A549 (cell line): ENCODE data around the gene GOLGA5. TPM values are rescaled to one million over a fixed set of nuclear protein-coding genes. Genes with fewer than 3 reads are reported as not detected.

Source experiments
- ATAC-seq, 2 experiments: fragments of 200-7000 bp in 1 of 2; fragments of >200 bp in 1 of 2; cut with Nextera tagmentation in 1 of 2; cut with Tn5 transposase in 1 of 2; 3 replicates each; pipeline versions ENCODE4 v1.8.0 to v1.9.1; 2018 to 2020; ENCODE audit warnings: mild to moderate bottlenecking in 1 of 2, moderate library complexity in 1 of 2
- CTCF ChIA-PET: fragments of 300-600 bp; sonication (Branson Sonifier 250); formaldehyde crosslinking; extraction: SDS; loops from one replicate; lab custom pipeline; 2021; ENCODE audit warnings: antibody characterized with exemption, inconsistent platforms; lab: Yijun Ruan, JAX
- POLR2A ChIA-PET: fragments of 350-600 bp; formaldehyde crosslinking; extraction: SDS; loops from one replicate; lab custom pipeline; 2021; ENCODE audit warnings: antibody characterized with exemption, inconsistent platforms; lab: Yijun Ruan, JAX
- DNase-seq, 2 experiments: peaks; one replicate each; pipeline versions ENCODE4 v3.0.0 to v3.0.0-alpha.2; 2011 to 2016; ENCODE audit warnings: low read depth in 1 of 2, low spot score in 1 of 2
- FAIRE-seq: peaks from 2 replicates; lab custom pipeline; 2011; peaks lifted over from hg19 to GRCh38; lab: Jason Lieb, UNC
- H3K27ac ChIP-seq, 2 experiments: fragments of >200 bp; sonication (Bioruptor Twin); formaldehyde crosslinking; 3 replicates each; pipeline ENCODE4 v1.5.1; 2016 to 2017
- H3K4me1 ChIP-seq: fragments of >200 bp; sonication (Bioruptor Twin); formaldehyde crosslinking; 3 replicates; pipeline ENCODE4 v1.6.1; 2016
- H3K4me2 ChIP-seq: fragments of >200 bp; sonication (Bioruptor Twin); formaldehyde crosslinking; 3 replicates; pipeline ENCODE4 v1.6.1; 2016
- H3K4me3 ChIP-seq: fragments of >200 bp; sonication (Bioruptor Twin); formaldehyde crosslinking; 3 replicates; pipeline ENCODE4 v1.5.1; 2016
- H3K9me3 ChIP-seq: fragments of >200 bp; sonication (Bioruptor Twin); formaldehyde crosslinking; 3 replicates; pipeline ENCODE4 v1.6.1; 2016
- CBX8 ChIP-seq: fragments of 200-600 bp; sonication (generic); IDR thresholded peaks from 2 replicates; pipeline ENCODE4 v1.6.1; 2016
- CHD4 ChIP-seq: fragments of 200-600 bp; sonication (generic); IDR thresholded peaks from 2 replicates; pipeline ENCODE4 v1.6.1; 2016; ENCODE audit warnings: antibody characterized with exemption, mild to moderate bottlenecking, borderline replicate concordance
- EHMT2 ChIP-seq: fragments of 200-600 bp; sonication (generic); IDR thresholded peaks from 2 replicates; pipeline ENCODE4 v1.6.1; 2016; ENCODE audit warnings: antibody characterized with exemption, low read depth, mild to moderate bottlenecking, moderate library complexity
- EP300 ChIP-seq, 2 experiments: fragments of >200 bp; sonication (Bioruptor Twin); formaldehyde crosslinking; IDR thresholded peaks; 2 replicates in 1 of 2; 3 replicates in 1 of 2; pipeline ENCODE4 v1.6.1; 2016 to 2017
- FOSB ChIP-seq: fragments of 250-450 bp; sonication (Bioruptor Pico); IDR thresholded peaks from 2 replicates; pipeline ENCODE4 v1.5.0; 2020; ENCODE audit warnings: mild to moderate bottlenecking, moderate library complexity
- FOSL2 ChIP-seq, 2 experiments: fragments of 450-650 bp in 1 of 2; fragments of >200 bp in 1 of 2; sonication (Bioruptor Twin) in 1 of 2; formaldehyde crosslinking; IDR thresholded peaks; 2 replicates each; pipeline versions ENCODE4 v1.5.0 to v1.6.1; 2016 to 2020; ENCODE audit warnings: mild to moderate bottlenecking in 1 of 2, moderate library complexity in 1 of 2
- HOXB13 ChIP-seq: fragments of 250-450 bp; sonication (Bioruptor Pico); IDR thresholded peaks from 2 replicates; pipeline ENCODE4 v1.5.0; 2020; ENCODE audit warnings: low read depth, mild to moderate bottlenecking, moderate library complexity
- JUN ChIP-seq, 2 experiments: fragments of >200 bp; sonication (Bioruptor Twin); formaldehyde crosslinking; IDR thresholded peaks; 2 replicates in 1 of 2; 3 replicates in 1 of 2; pipeline ENCODE4 v1.6.1; 2016 to 2017
- KDM1A ChIP-seq: fragments of 200-600 bp; sonication (generic); IDR thresholded peaks from 2 replicates; pipeline ENCODE4 v1.6.1; 2016; ENCODE audit warnings: low read depth, mild to moderate bottlenecking
- KDM5A ChIP-seq: fragments of 200-600 bp; sonication (generic); IDR thresholded peaks from 2 replicates; pipeline ENCODE4 v1.6.1; 2016; ENCODE audit warnings: antibody characterized with exemption, mild to moderate bottlenecking
- MAFK ChIP-seq: fragments of 450-650 bp; IDR thresholded peaks from 2 replicates; pipeline ENCODE4 v1.6.1; 2014; ENCODE audit not compliant: partially characterized antibody
- MAX ChIP-seq: IDR thresholded peaks from 2 replicates; pipeline ENCODE4 v1.6.1; 2012
- MYC ChIP-seq: IDR thresholded peaks from 2 replicates; pipeline ENCODE4 v1.6.1; 2012; ENCODE audit warnings: mild to moderate bottlenecking, inconsistent platforms, low read length, improper control_type of control experiment, borderline replicate concordance
- NFE2L2 ChIP-seq: fragments of 150-350 bp; conservative IDR thresholded peaks from 2 replicates; pipeline ENCODE4 v1.6.1; 2014; ENCODE audit warnings: low read length
- NPAS2 ChIP-seq: fragments of 250-450 bp; sonication (Bioruptor Pico); IDR thresholded peaks from 2 replicates; pipeline ENCODE4 v1.8.0; 2022; ENCODE audit warnings: mild to moderate bottlenecking, moderate library complexity, borderline replicate concordance
- PHF8 ChIP-seq: fragments of 200-600 bp; sonication (generic); IDR thresholded peaks from 2 replicates; pipeline ENCODE4 v1.6.1; 2016; ENCODE audit warnings: low read depth, mild to moderate bottlenecking, antibody characterized with exemption, moderate library complexity, borderline replicate concordance
- RAD21 ChIP-seq, 2 experiments: fragments of >200 bp in 1 of 2; sonication (Bioruptor Twin) in 1 of 2; formaldehyde crosslinking in 1 of 2; IDR thresholded peaks in 1 of 2; conservative IDR thresholded peaks in 1 of 2; 2 replicates in 1 of 2; 3 replicates in 1 of 2; pipeline ENCODE4 v1.6.1; 2012 to 2018; ENCODE audit warnings: inconsistent platforms in 1 of 2
- RARB ChIP-seq: fragments of 250-450 bp; sonication (Bioruptor Pico); IDR thresholded peaks from 2 replicates; pipeline ENCODE4 v1.8.0; 2021; ENCODE audit warnings: mild to moderate bottlenecking, moderate library complexity
- RNF2 ChIP-seq: fragments of 200-600 bp; sonication (generic); IDR thresholded peaks from 2 replicates; pipeline ENCODE4 v1.6.1; 2016; ENCODE audit warnings: low read depth, mild to moderate bottlenecking, antibody characterized with exemption, moderate library complexity, borderline replicate concordance
- USF2 ChIP-seq: fragments of 450-650 bp; IDR thresholded peaks from 2 replicates; pipeline ENCODE4 v1.6.1; 2014; ENCODE audit warnings: antibody characterized with exemption
- WGBS: methylation state at CpG from one replicate; pipeline ENCODE4 v1.1.6; 2017; ENCODE audit errors: missing lambda C conversion rate; 5-methylcytosine and 5-hydroxymethylcytosine counted together
- polyA plus RNA-seq, 4 experiments: library from polyadenylated mRNA; depleted of rRNA in 3 of 4; stranded (reverse); fragments of >200 nt; fragmentation: RNase III in 1 of 4; extraction: RNeasy Plus Mini Kit Qiagen cat#74134 plus additional on column Dnase treatment in 1 of 4; gene quantifications; 2 replicates in 3 of 4; 3 replicates in 1 of 4; pipeline ENCODE4 v1.2.3, GENCODE V29; 2011 to 2017
- TF ChIP-seq, protein P1 (sequence below): fragments of 250-450 bp; sonication (Bioruptor Pico); IDR thresholded peaks from 2 replicates; pipeline ENCODE4 v1.5.0; 2021; ENCODE audit warnings: mild to moderate bottlenecking, moderate library complexity, borderline replicate concordance
- TF ChIP-seq, protein P2 (sequence below): IDR thresholded peaks from 2 replicates; pipeline ENCODE4 v1.6.1; 2012
- TF ChIP-seq, protein P3 (sequence below): fragments of >200 bp; sonication (Bioruptor Twin); formaldehyde crosslinking; IDR thresholded peaks from 2 replicates; pipeline ENCODE4 v1.6.1; 2016
- TF ChIP-seq, protein P4 (sequence below): IDR thresholded peaks from 2 replicates; pipeline ENCODE4 v1.6.1; 2012; ENCODE audit warnings: low read depth, borderline replicate concordance
- TF ChIP-seq, protein P5 (sequence below): fragments of >200 bp; sonication (Bioruptor Twin); formaldehyde crosslinking; IDR thresholded peaks from 3 replicates; pipeline ENCODE4 v1.5.1; 2016

Gene GOLGA5
- polyA plus RNA-seq, 2 of the 4 experiments (the other 2 are of a cell fraction): 31.9 to 53.8 TPM

DNA sequence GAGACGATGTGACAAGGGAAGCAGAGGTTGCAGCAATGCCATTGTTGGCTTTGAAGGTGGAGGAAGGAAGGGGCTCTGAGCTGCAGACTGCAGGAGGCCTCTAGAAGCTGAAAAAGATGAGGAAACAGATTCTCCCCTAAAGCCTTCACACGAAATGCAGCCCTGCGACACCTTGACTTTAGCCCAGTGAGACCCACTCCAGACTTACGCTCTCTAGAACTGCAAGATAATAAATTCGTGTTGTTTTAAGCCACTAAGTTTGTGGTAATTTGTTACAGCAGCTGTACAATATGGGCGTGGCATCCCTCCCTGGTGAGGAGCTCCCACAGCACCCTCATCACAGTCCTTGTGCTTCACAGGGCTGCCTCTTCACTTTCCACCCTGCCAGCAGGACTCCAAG lies 53.2 kb downstream of the GOLGA5 start:
- ChIA-PET POLR2A (interaction anchor here (0.6 kb wide), 1 partner anchor 61 kb away, joined by 4 read pairs; no protein-coding TSS in a partner anchor), CTCF (interaction anchor here (0.5 to 1.0 kb wide), 3 partner anchors 9 to 291 kb away, joined by 3 to 4 read pairs (median 3); no protein-coding TSS in a partner anchor)
- FAIRE-seq: no peak
- Histone ChIP-seq H3K9me3 (no peaks in the 10 kb centered on the region), H3K4me3 (no peak overlapping the region), H3K4me2 (no peak overlapping the region), H3K4me1 (no peaks in the 10 kb centered on the region), H3K27ac (no peak overlapping the region)
- no peak for DNase-seq
- TF ChIP-seq KDM5A: no peak
- TF ChIP-seq NPAS2 (CRISPR knock-in tag): no peak
- TF ChIP-seq, protein P1, sequence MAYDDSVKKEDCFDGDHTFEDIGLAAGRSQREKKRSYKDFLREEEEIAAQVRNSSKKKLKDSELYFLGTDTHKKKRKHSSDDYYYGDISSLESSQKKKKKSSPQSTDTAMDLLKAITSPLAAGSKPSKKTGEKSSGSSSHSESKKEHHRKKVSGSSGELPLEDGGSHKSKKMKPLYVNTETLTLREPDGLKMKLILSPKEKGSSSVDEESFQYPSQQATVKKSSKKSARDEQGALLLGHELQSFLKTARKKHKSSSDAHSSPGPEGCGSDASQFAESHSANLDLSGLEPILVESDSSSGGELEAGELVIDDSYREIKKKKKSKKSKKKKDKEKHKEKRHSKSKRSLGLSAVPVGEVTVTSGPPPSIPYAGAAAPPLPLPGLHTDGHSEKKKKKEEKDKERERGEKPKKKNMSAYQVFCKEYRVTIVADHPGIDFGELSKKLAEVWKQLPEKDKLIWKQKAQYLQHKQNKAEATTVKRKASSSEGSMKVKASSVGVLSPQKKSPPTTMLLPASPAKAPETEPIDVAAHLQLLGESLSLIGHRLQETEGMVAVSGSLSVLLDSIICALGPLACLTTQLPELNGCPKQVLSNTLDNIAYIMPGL (CRISPR knock-in tag): no peak
- TF ChIP-seq FOSB (CRISPR knock-in tag): no peak
- no peak for TF ChIP-seq FOSL2 (IDR thresholded peaks at IDR 0.05)
- no peak for TF ChIP-seq FOSL2 (CRISPR knock-in tag; IDR thresholded peaks at IDR 0.05)
- no peak for TF ChIP-seq JUN (IDR thresholded peaks at IDR 0.05)
- TF ChIP-seq CBX8: no peak
- TF ChIP-seq RARB (CRISPR knock-in tag): no peak
- TF ChIP-seq RNF2: no peak
- 54% methylated on average over 6 of the region's 6 CpGs for WGBS
- ATAC-seq: no peak; a peak in 1 of 6 replicates

GRCh38 chr14:92847749-92848148 lies 53.6 kb downstream of the GOLGA5 start:
- TF ChIP-seq, protein P2, sequence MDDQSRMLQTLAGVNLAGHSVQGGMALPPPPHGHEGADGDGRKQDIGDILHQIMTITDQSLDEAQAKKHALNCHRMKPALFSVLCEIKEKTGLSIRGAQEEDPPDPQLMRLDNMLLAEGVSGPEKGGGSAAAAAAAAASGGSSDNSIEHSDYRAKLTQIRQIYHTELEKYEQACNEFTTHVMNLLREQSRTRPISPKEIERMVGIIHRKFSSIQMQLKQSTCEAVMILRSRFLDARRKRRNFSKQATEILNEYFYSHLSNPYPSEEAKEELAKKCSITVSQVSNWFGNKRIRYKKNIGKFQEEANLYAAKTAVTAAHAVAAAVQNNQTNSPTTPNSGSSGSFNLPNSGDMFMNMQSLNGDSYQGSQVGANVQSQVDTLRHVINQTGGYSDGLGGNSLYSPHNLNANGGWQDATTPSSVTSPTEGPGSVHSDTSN: no peak
- TF ChIP-seq CHD4 (no peak), HOXB13 (CRISPR knock-in tag) (no peak), EHMT2 (no peak), KDM1A (no peak), USF2 (no peak), PHF8 (no peak), MAFK (no peak), EP300 (IDR thresholded peaks at IDR 0.05) (no peak), RAD21 (conservative IDR thresholded peaks at IDR 0.05 in 1 of 2, IDR thresholded peaks at IDR 0.05 in 1 of 2) (no peak), MYC (no peak), JUN (IDR thresholded peaks at IDR 0.05) (no peak), NFE2L2 (no peak), RARB (CRISPR knock-in tag) (no peak), MAX (no peak), FOSB (CRISPR knock-in tag) (no peak)
- TF ChIP-seq, protein P3, sequence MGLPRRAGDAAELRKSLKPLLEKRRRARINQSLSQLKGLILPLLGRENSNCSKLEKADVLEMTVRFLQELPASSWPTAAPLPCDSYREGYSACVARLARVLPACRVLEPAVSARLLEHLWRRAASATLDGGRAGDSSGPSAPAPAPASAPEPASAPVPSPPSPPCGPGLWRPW: no peak
- TF ChIP-seq, protein P4, sequence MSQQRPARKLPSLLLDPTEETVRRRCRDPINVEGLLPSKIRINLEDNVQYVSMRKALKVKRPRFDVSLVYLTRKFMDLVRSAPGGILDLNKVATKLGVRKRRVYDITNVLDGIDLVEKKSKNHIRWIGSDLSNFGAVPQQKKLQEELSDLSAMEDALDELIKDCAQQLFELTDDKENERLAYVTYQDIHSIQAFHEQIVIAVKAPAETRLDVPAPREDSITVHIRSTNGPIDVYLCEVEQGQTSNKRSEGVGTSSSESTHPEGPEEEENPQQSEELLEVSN: no peak
- TF ChIP-seq, protein P5, sequence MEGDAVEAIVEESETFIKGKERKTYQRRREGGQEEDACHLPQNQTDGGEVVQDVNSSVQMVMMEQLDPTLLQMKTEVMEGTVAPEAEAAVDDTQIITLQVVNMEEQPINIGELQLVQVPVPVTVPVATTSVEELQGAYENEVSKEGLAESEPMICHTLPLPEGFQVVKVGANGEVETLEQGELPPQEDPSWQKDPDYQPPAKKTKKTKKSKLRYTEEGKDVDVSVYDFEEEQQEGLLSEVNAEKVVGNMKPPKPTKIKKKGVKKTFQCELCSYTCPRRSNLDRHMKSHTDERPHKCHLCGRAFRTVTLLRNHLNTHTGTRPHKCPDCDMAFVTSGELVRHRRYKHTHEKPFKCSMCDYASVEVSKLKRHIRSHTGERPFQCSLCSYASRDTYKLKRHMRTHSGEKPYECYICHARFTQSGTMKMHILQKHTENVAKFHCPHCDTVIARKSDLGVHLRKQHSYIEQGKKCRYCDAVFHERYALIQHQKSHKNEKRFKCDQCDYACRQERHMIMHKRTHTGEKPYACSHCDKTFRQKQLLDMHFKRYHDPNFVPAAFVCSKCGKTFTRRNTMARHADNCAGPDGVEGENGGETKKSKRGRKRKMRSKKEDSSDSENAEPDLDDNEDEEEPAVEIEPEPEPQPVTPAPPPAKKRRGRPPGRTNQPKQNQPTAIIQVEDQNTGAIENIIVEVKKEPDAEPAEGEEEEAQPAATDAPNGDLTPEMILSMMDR: no peak
- POLR2A ChIA-PET: no interaction called here
- DNase-seq (no peak), ATAC-seq (no peak), FAIRE-seq (no peak)
- WGBS: 29% methylated on average over 2 of the region's 2 CpGs
- H3K4me3 ChIP-seq: no peak overlapping the region
- H3K27ac ChIP-seq: no peak overlapping the region
- no peak overlapping the region for H3K4me2 ChIP-seq
- no peaks in the 10 kb centered on the region for H3K4me1 ChIP-seq
- H3K9me3 ChIP-seq: no peaks in the 10 kb centered on the region
- CTCF ChIA-PET: interaction anchor here (1.0 to 1.1 kb wide), 3 partner anchors 8 to 12 kb away, joined by 3 to 4 read pairs (median 4); no protein-coding TSS in a partner anchor
